HG03095 (cell line): ENCODE measurements around the gene MAML3.

Source experiments
- ATAC-seq: cut with Tn5 transposase; IDR thresholded peaks from one replicate; pipeline ENCODE4 v1.9.1; 2021; ENCODE audit warnings: moderate library complexity; ENCODE audit not compliant: unreplicated experiment

The MAML3 gene

GRCh38 chr4:140047786-140048185 lies 106.2 kb downstream of the MAML3 start:
- ATAC-seq: no peak

- no peak for ATAC-seq
Observed at GRCh38 chr4:140047017-140047640, 106.9 kb downstream of the MAML3 start.

- ATAC-seq: no peak
Observed at GRCh38 chr4:140046543-140046942, 107.4 kb downstream of the MAML3 start.

- no peak for ATAC-seq
Observed at GRCh38 chr4:140046016-140046415, 108.0 kb downstream of the MAML3 start.

GRCh38 chr4:140044337-140044902 lies 109.6 kb downstream of the MAML3 start:
- ATAC-seq: no peak

GRCh38 chr4:140042634-140043033 lies 111.3 kb downstream of the MAML3 start:
- ATAC-seq: no peak

- ATAC-seq: no peak
Observed at GRCh38 chr4:140038031-140038533, 115.9 kb downstream of the MAML3 start.

GRCh38 chr4:140037353-140038030 lies 116.5 kb downstream of the MAML3 start:
- ATAC-seq: no peak

GRCh38 chr4:140031706-140032105 lies 122.3 kb downstream of the MAML3 start:
- no peak for ATAC-seq

GRCh38 chr4:140031061-140031460 lies 122.9 kb downstream of the MAML3 start:
- ATAC-seq: no peak

- ATAC-seq: no peak
Observed at GRCh38 chr4:140028676-140029517, 125.1 kb downstream of the MAML3 start.

- no peak for ATAC-seq
Observed at GRCh38 chr4:140028101-140028500, 125.9 kb downstream of the MAML3 start.

GRCh38 chr4:140027101-140027500 lies 126.9 kb downstream of the MAML3 start:
- ATAC-seq: no peak

- ATAC-seq: no peak
Observed at GRCh38 chr4:140025470-140025869, 128.5 kb downstream of the MAML3 start.

- ATAC-seq: no peak
Observed at GRCh38 chr4:140020457-140021361, 133.3 kb downstream of the MAML3 start.

- ATAC-seq: no peak
Observed at GRCh38 chr4:140019619-140020347, 134.2 kb downstream of the MAML3 start.

- ATAC-seq: no peak
Observed at GRCh38 chr4:140018931-140019618, 134.9 kb downstream of the MAML3 start.

- ATAC-seq: no peak
Observed at GRCh38 chr4:140014284-140014683, 139.7 kb downstream of the MAML3 start.
